MV-4-11 (cell line): Measurements from ENCODE around the gene HDDC3.

Experiments
- DNase-seq: peaks from one replicate; lab custom pipeline; 2025; lab: John Stamatoyannopoulos, UW

HDDC3 gene

DNA sequence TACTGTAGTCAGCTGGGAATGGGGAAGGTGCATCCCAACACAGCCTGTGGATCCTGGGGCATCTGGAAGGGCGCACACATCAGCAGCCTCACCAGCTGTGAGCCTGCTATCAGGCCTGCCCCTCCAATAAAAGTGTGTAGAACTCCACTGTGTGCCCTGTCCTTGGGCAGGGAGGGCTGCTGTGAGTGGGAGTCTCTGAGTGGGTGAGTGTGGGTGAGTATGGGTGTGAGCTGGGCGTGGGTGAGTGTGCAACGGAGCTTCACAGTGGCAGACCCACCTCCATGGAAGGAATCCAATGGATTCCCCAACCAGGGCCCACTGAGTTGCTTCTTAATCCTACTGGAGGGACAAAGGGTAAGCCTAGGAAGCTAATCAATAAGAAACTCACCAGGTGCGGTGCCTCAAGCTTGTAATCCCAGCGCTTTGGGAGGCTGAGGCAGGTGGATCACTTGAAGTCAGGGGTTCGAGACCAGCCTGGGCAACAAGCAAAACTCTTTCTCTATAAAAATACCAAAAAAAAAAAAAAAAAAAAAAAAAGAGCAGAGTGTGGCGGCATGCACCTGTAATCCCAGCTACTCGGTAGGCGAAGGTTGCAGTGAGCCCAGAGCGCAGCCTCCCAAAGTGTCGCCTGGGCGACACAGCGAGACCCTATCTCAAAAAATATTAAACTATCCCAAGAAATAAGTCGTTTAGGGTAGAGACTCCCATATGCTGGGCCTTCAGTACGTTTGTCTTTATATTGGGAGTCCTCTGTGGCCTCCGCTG, 21.8 kb upstream of the HDDC3 start:
- no peak for DNase-seq

GRCh38 chr15:90952901-90953677, 20.7 kb upstream of the HDDC3 start:
- no peak for DNase-seq

DNA sequence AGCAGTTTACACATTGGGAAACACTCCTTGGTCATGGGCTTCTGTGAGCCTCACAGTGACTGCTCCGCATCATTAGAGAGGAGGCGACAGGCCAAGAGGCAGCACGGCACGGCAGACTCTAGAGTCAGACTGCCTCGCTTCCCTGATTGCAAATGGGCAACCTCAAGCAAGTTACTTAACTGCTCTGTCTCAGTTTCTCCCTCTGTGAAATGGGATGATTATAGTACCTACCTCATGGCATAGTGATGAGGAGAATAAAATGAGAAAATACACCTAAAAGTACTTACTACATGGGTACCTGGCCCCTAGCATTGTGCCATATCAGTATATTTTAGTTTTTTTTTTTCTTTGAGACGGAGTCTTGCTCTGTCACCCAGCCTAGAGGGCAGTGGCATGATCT, 18.3 kb upstream of the HDDC3 start:
- DNase-seq = no peak

GRCh38 chr15:90949979-90950675, 17.8 kb upstream of the HDDC3 start:
- DNase-seq = no peak

DNA sequence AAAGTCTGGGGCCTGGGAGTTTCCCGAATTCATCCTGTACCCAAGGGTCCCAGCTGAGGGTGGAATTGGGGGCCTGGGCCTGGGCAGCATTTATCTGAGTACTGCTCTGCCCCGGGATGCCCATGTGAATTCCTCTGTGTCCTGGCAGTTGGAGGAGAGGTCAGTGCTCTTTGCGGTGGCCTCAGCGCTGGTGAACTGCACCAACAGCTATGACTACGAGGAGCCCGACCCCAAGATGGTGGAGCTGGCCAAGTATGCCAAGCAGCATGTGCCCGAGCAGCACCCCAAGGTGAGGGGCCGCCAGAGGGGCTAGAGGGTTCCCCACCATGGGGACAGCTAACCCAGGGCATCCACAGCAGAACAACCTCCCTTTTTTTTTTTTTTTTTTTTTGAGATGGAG, 16.2 kb upstream of the HDDC3 start:
- DNase-seq = no peak

GRCh38 chr15:90947577-90948357, 15.4 kb upstream of the HDDC3 start:
- no peak for DNase-seq

DNA sequence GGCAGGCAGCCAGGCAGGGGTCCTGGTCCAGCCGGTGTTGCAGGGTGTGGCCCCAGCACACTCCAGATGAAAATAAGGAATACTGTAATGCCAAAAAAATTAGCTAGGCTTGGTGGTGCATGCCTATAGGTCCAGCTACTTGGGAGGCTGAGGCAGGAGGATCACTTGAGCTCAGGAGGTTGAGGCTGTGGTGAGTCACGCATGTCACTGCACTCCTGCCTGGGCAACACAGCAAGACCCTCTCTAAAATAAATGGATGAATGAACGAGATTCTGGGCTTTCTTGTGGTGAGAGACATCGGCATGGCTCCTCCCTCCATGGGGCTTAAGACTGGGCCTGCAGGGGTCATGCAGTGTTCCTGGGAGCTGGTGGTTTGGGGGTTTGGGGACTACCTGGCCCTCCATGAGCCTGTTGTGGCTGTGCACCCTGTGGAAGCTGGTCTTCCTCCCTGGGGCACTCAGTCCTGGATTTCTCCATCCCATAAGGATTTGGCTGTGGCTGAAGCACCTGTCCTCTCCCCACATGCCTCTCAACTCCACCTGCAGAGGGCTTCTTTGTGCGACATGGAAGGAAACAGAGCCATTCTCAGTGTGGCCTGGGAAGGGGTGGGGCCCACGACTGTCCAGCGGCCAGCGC, 14.7 kb upstream of the HDDC3 start:
- no peak for DNase-seq

DNA sequence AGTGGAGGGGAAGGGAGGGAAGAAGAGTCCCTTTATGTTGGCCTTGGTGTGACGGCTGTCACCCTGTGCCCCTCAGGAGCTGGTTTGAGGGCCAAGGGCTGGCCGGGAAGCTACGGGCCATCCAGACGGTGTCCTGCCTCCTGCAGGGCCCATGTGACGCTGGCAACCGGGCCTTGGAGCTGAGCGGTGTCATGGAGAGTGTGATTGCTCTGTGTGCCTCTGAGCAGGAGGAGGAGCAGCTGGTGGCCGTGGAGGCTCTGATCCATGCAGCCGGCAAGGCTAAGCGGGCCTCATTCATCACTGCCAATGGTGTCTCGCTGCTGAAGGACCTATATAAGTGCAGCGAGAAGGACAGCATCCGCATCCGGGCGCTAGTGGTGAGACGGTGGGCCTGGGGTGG, 14.2 kb upstream of the HDDC3 start:
- DNase-seq = no peak

DNA sequence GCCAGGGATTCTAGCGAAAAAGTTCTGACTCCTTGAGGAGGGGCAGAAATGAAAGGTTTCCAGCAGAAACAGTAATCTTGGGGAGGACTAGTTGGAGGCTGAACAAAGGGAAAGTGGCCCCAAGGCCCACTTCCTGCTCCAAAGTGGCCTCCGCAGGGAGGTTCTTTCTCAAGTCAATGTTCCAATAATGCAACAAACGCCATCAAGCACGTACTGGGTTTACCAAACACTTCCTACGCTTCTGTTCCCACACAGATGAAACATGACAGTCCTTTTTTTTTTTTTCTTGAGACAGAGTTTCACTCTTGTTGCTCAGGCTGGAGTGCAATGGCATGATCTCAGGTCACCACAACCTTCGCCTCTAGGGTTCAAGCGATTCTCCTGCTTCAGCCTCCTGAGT, 12.7 kb upstream of the HDDC3 start:
- DNase-seq = no peak

GRCh38 chr15:90942354-90943120, 10.2 kb upstream of the HDDC3 start:
- no peak for DNase-seq

DNA sequence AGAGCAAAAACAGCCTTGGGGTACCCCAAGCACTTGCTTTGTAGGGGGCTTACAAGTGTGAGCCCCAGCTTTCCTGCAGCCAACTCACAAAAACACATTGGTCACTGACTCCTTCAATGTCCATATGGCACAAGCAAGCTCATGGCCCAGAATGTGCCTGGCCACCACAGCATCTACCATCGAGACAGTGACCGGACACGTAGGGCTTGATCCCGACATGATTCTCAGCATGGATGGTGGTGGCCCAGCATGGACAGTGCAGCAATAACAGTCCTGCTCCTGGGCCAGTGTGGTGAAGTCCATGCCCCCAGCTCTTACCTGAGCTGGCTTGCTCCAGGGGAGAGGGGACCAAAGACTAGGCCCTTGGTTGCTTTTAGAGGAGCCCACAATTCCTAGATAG, 8.7 kb upstream of the HDDC3 start:
- DNase-seq = no peak

DNA sequence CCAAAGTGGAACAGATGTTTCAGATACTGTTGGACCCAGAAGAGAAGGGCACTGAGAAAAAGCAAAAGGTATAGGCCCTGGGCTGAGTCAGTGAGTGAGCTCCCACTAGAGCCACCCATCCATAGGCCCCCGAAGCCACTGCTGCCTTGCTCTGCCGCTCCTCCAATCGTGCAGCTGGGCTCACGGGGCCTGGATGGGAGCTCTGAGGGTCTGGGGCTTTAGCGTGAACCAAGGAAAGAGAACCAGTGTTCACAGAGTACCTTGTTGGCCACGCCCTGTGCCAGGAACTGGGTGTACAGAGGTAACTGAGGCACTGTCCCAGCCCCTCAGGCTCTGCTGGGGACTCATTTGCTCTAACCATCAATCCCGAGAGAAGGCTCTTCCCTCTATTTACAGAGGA, 7.4 kb upstream of the HDDC3 start:
- DNase-seq = no peak

GRCh38 chr15:90938261-90938660, 5.9 kb upstream of the HDDC3 start:
- no peak for DNase-seq

- DNase-seq = no peak
These were observed 4.5 kb upstream of the HDDC3 start for GRCh38 chr15:90936823-90937222.

DNA sequence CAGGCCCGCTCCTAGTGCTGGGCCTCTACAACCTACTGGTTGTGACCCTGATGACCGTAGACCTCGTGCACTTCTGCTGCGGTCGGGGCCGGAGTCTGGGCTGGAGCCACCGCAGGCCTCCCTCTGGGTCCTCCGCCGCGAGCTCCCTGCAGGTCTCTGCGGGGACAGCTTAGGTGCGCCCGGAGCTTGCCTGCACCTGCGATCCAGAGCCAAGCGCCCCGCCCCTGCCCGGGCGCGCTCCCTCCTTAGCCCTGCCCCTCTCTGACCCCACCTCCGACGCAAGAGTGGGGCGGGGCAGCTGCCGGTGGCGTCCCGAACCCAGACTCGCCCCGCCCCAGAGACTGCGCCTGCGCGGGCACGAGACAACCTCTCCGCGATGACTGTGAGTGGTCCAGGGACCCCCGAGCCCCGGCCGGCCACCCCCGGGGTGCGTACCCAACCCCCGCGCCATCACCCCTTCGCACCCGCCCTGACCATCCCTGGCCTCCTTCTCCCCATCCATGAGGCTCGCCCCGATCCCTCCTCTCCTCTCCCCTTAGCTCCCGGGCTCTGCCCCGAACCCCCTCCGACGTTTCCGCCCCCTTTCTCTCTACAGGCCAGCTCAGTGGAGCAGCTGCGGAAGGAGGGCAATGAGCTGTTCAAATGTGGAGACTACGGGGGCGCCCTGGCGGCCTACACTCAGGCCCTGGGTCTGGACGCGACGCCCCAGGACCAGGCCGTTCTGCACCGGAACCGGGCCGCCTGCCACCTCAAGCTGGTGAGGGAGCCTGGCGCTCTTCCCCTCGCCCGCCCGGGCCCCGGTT, 2.8 kb upstream of the HDDC3 start, which contains the start of gene UNC45A:
TSS of gene UNC45A (plus strand) at position 337 of the 803 bp plus-strand sequence. CDS start at position 377, 40 bp downstream.
- peak; percentile 67 for DNase-seq

DNA sequence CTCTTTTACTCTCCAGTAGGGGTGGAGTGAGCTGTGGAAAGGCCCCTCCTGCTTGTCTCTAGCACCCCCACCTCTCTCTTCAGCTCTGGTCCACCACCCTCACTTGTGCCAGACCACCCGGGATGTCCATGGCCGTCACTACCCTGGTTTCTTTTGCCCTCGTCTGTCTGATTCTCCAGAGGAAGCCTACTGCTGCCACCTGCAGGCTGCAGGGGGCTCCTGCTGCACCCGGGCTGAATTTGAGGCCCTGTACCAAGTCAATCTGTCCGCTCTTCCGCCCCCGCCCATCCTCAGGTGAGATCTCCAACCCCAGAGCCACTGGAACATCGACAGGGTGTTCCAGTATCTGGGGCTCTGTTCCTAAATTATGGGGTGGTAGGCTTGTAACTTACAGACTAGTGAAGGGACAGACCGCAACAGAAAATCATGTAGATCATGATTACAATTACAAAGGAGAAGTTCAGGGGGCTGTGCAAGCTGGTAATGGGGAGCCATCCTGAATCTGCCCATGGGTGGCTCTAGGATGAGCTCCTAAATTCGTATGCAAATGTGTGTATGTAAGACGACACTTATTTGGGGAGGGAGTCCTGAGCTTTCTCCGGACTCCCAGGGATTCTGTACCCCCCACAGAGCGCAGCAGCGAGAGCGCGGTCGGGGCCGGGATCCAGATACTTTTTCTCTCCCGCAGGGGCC, 2.1 kb upstream of the HDDC3 start:
- peak; percentile 83 for DNase-seq

DNA sequence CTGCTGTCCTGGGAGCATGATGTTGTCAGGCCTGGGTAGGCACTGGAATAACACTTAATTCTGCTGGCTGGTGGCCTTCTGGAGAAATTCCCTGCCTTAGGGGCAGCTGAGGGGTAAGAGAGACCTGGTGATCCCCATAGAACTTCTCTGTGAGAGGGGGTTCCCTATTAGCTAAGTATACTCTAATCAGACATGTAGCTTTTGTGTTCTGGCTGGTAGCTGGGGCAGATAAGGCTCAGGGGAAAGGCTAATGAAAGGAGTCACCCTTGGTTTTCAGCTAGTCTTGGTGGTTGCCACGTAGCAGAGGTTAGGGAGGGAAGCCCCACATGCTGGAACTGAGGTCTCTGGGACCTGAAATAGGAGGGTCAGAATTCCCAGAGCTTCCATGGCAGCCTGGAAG, 952 bp upstream of the HDDC3 start:
- DNase-seq = no peak

DNA sequence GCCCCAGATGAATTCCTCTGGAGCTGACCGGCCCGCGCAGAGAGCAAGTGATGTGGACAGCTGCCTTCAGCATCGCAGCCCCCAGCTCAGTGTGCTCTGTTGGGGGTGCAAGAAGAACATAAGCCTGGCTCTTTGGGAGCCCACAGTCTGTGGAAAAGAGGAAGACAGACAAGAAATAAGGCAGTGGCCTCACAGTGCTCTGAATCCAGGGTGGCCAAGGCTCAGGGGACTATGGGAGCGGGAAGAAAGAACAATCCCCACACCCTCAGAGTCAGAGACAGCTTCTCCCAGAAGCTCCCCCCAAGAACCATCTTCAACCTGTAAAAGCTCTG, 277 bp upstream of the HDDC3 start:
- no peak for DNase-seq

DNA sequence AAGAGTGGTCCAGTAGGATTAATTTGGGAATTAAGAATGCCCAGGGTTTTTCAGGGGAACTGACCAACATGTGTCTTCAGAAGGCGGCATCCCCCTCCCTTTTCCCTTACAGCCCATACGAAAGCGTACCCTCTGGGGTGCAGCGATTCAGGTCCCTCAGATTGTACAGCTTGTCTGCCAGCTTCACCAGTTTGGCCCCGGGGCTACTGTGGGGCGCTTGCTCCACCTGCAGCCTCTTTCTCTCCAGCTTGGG, 848 bp downstream of the HDDC3 start:
- no peak for DNase-seq
